MM.1S (cell line): ENCODE results near the gene DYNLRB1.

Experiments used
- DNase-seq: peaks from one replicate; pipeline ENCODE4 v3.0.0-alpha.2; 2015
- H2AFZ ChIP-seq: fragments of 300-600 bp; sonication (generic); 2 replicates; pipeline ENCODE4 v1.6.0; 2016; ENCODE audit warnings: antibody characterized with exemption, low read length
- H3F3A ChIP-seq: fragments of 300-600 bp; sonication (generic); 2 replicates; pipeline ENCODE4 v1.6.1; 2016; ENCODE audit warnings: mild to moderate bottlenecking, antibody characterized with exemption, low read length, moderate library complexity, mixed read lengths; ENCODE audit not compliant: insufficient read depth
- H3K27ac ChIP-seq: fragments of 300-600 bp; sonication (generic); 2 replicates; pipeline ENCODE4 v1.5.1; 2016; ENCODE audit warnings: mild to moderate bottlenecking, low read length
- H3K27me3 ChIP-seq: fragments of 300-600 bp; sonication (generic); replicated peaks from 2 replicates; pipeline ENCODE4 v1.6.0; 2016; ENCODE audit warnings: low read length; ENCODE audit not compliant: insufficient read depth
- H3K36me3 ChIP-seq: fragments of 300-600 bp; sonication (generic); replicated peaks from 2 replicates; pipeline ENCODE4 v1.6.1; 2016; ENCODE audit warnings: mild to moderate bottlenecking, low read length, mixed read lengths; ENCODE audit not compliant: insufficient read depth
- H3K4me1 ChIP-seq: fragments of 300-600 bp; sonication (generic); 2 replicates; pipeline ENCODE4 v1.6.1; 2016; ENCODE audit warnings: low read length, mixed read lengths
- H3K4me2 ChIP-seq: fragments of 300-600 bp; sonication (generic); 2 replicates; pipeline ENCODE4 v1.6.0; 2016; ENCODE audit warnings: low read depth, low read length
- H3K4me3 ChIP-seq: fragments of 300-600 bp; sonication (generic); 2 replicates; pipeline ENCODE4 v1.5.1; 2016; ENCODE audit warnings: low read length, mixed read lengths
- H3K79me2 ChIP-seq: fragments of 300-600 bp; sonication (generic); 2 replicates; pipeline ENCODE4 v1.6.1; 2016; ENCODE audit warnings: mixed run types, low read length, mixed read lengths
- H3K9ac ChIP-seq: fragments of 300-600 bp; sonication (generic); 2 replicates; pipeline ENCODE4 v1.6.1; 2016; ENCODE audit warnings: low read length, mixed read lengths
- H3K9me2 ChIP-seq: fragments of 300-600 bp; sonication (generic); replicated peaks from 2 replicates; pipeline ENCODE4 v1.6.1; 2016; ENCODE audit warnings: mild to moderate bottlenecking, low read length, mixed read lengths; ENCODE audit not compliant: insufficient read depth
- H3K9me3 ChIP-seq: fragments of 300-600 bp; sonication (generic); replicated peaks from 2 replicates; pipeline ENCODE4 v1.6.1; 2016; ENCODE audit warnings: mild to moderate bottlenecking, low read length, mixed read lengths; ENCODE audit not compliant: insufficient read depth
- H4K20me1 ChIP-seq: fragments of 300-600 bp; sonication (generic); 2 replicates; pipeline ENCODE4 v1.6.1; 2016; ENCODE audit warnings: mild to moderate bottlenecking, low read length, moderate library complexity, mixed read lengths; ENCODE audit not compliant: insufficient read depth
- CTCF ChIP-seq: fragments of 300-600 bp; sonication (generic); IDR thresholded peaks from 2 replicates; pipeline ENCODE4 v1.5.1; 2016; ENCODE audit warnings: antibody characterized with exemption, low read length, mixed read lengths
- EZH2 ChIP-seq: fragments of 300-600 bp; sonication (generic); optimal IDR thresholded peaks from 2 replicates; pipeline ENCODE3; 2017; ENCODE audit warnings: low read depth, mild to moderate bottlenecking, antibody characterized with exemption, low read length, mixed read lengths
- EZH2phosphoT487 ChIP-seq: fragments of 300-600 bp; sonication (generic); IDR thresholded peaks from 2 replicates; pipeline ENCODE4 v1.6.1; 2018; ENCODE audit warnings: antibody characterized with exemption, low read length

DYNLRB1 gene

GRCh38 chr20:34577061-34577460, 60.8 kb downstream of the DYNLRB1 start:
- Histone ChIP-seq H3F3A (no peaks in the 10 kb centered on the region), H2AFZ (no peak overlapping the region), H3K9ac (no peak overlapping the region), H3K4me2 (no peak overlapping the region), H3K27ac (no peak overlapping the region), H3K4me3 (no peak overlapping the region), H3K9me3 (no peaks in the 10 kb centered on the region), H3K27me3 (no peaks in the 10 kb centered on the region), H3K4me1 (peaks cover 14% of the 10 kb centered on the region), H3K36me3 (0 out of 2 replicates have a peak, but pooled peaks cover 4% of the 10 kb centered on the region), H3K9me2 (no peaks in the 10 kb centered on the region), H3K79me2 (no peaks in the 10 kb centered on the region), H4K20me1 (no peaks in the 10 kb centered on the region)
- TF ChIP-seq CTCF: no peak
- TF ChIP-seq EZH2: no peak
- DNase-seq: no peak

GRCh38 chr20:34578025-34578424, 61.8 kb downstream of the DYNLRB1 start:
- Histone ChIP-seq H3K4me3 (no peak overlapping the region), H3K4me1 (peaks cover 14% of the 10 kb centered on the region)
- DNase-seq: no peak

GRCh38 chr20:34578521-34578920, 62.3 kb downstream of the DYNLRB1 start:
- Histone ChIP-seq H3K9me3 (no peaks in the 10 kb centered on the region), H3K36me3 (0 out of 2 replicates have a peak, but pooled peaks cover 4% of the 10 kb centered on the region), H3K79me2 (no peaks in the 10 kb centered on the region), H3K4me2 (no peak overlapping the region), H3K4me3 (no peak overlapping the region), H4K20me1 (no peaks in the 10 kb centered on the region), H3K9ac (no peak overlapping the region), H3K9me2 (no peaks in the 10 kb centered on the region), H3K27ac (no peak overlapping the region), H2AFZ (no peak overlapping the region), H3F3A (no peaks in the 10 kb centered on the region), H3K4me1 (peaks cover 14% of the 10 kb centered on the region), H3K27me3 (no peaks in the 10 kb centered on the region)
- TF ChIP-seq CTCF: no peak
- TF ChIP-seq EZH2: no peak
- TF ChIP-seq EZH2phosphoT487: no peak
- DNase-seq: no peak

More at GRCh38 chr20:34578025-34578424, 61.8 kb downstream of the DYNLRB1 start:
- Histone ChIP-seq H3K9me3 (no peaks in the 10 kb centered on the region), H3F3A (no peaks in the 10 kb centered on the region), H3K79me2 (no peaks in the 10 kb centered on the region), H3K4me2 (no peak overlapping the region), H4K20me1 (no peaks in the 10 kb centered on the region), H3K27me3 (no peaks in the 10 kb centered on the region), H3K9me2 (no peaks in the 10 kb centered on the region), H3K36me3 (0 out of 2 replicates have a peak, but pooled peaks cover 4% of the 10 kb centered on the region), H3K9ac (no peak overlapping the region), H2AFZ (no peak overlapping the region), H3K27ac (no peak overlapping the region)
- no peak for TF ChIP-seq EZH2phosphoT487
- TF ChIP-seq CTCF: no peak
- no peak for TF ChIP-seq EZH2
